Measurements from ENCODE around the gene TNS1. TPM values are rescaled to one million over a fixed set of nuclear protein-coding genes. Genes with fewer than 3 reads are reported as not detected.
A peak's percentile ranks its signal among the peaks of the same experiment; 100 is the strongest.

The TNS1 gene
- total and polyA plus RNA-seq, 2 donors = 8.3 to 21.3 TPM

GRCh38 chr2:217802876-217803652 lies 199.7 kb downstream of the TNS1 start:
- Histone ChIP-seq H3K27me3 (ENCODE audit: control insufficient read depth in 2 of 2, insufficient read depth in 1 of 2, low read length in 1 of 2) (no peaks in the 10 kb centered on the region), H3K36me3 (ENCODE audit: control insufficient read depth in 2 of 2, insufficient read depth in 2 of 2, low read length in 1 of 2) (no peaks in the 10 kb centered on the region), H3K27ac (ENCODE audit: low read depth in 1 of 2, low read length in 1 of 2) (no peak overlapping the region), H3K9me3 (ENCODE audit: control insufficient read depth in 2 of 2, insufficient read depth in 1 of 2, low read length in 1 of 2) (no peaks in the 10 kb centered on the region), H3K4me3 (ENCODE audit: low read length in 2 of 2) (no peak overlapping the region), H3K4me1 (ENCODE audit: control insufficient read depth in 2 of 2, insufficient read depth in 2 of 2, low read length in 2 of 2) (no peaks in the 10 kb centered on the region)
- no peak for DNase-seq (ENCODE audit: low read depth in 6 of 9, low spot score in 9 of 9)
- 94% methylated on average over 7 of the region's 7 CpGs for WGBS

DNA sequence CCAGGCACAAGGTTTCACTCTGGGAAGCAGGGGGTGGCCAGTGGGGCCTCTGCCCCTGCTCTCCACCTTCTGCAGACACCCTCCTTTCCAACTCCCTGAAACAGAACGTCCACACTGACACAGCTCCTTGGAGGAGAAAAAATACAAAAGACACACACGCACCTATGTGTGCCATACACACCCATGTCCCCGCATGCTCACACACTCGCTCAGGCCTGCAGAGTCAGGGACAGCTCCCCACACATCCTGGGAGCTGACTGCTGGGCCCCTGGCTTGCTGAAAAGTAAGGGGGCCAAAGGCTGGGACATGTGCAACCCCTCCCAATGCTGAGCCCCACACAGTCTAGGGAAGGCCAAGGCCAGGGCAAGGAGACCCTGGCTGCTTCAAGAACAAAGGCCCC lies 200.5 kb downstream of the TNS1 start:
- 94% methylated on average over 4 of the region's 4 CpGs for WGBS
- Histone ChIP-seq H3K4me1 (ENCODE audit: control insufficient read depth in 2 of 2, insufficient read depth in 2 of 2, low read length in 2 of 2) (no peaks in the 10 kb centered on the region), H3K4me3 (ENCODE audit: low read length in 2 of 2) (no peak overlapping the region), H3K9me3 (ENCODE audit: control insufficient read depth in 2 of 2, insufficient read depth in 1 of 2, low read length in 1 of 2) (no peaks in the 10 kb centered on the region), H3K27me3 (ENCODE audit: control insufficient read depth in 2 of 2, insufficient read depth in 1 of 2, low read length in 1 of 2) (no peaks in the 10 kb centered on the region), H3K27ac (ENCODE audit: low read depth in 1 of 2, low read length in 1 of 2) (no peak overlapping the region), H3K36me3 (ENCODE audit: control insufficient read depth in 2 of 2, insufficient read depth in 2 of 2, low read length in 1 of 2) (no peaks in the 10 kb centered on the region)
- DNase-seq (ENCODE audit: low read depth in 6 of 9, low spot score in 9 of 9) = no peak

DNA sequence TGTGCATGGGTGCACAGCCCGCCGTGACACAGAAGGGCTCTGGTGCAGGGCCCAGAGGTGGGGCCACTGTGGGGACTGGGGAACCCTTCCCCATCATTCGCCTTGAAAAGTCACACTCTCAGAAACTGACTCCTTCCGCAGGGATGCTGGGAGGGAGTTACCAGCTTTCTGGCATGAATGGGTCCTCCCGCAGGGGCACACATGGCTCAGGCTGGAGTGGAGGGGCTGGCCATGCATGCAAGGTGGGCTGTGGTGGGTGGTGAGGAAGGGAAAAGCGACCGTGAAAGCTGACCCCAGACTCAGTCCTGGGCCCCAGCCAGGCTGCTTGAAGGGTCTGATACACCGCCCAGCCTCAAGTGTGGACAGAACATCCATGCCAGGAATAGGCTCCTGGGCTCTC lies 201.1 kb downstream of the TNS1 start:
- H3K9me3 ChIP-seq (ENCODE audit: control insufficient read depth in 2 of 2, insufficient read depth in 1 of 2, low read length in 1 of 2) = no peaks in the 10 kb centered on the region
- no peak for DNase-seq (ENCODE audit: low read depth in 6 of 9, low spot score in 9 of 9)
- H3K4me1 ChIP-seq (ENCODE audit: control insufficient read depth in 2 of 2, insufficient read depth in 2 of 2, low read length in 2 of 2) = no peaks in the 10 kb centered on the region
- no peak overlapping the region for H3K4me3 ChIP-seq (ENCODE audit: low read length in 2 of 2)
- H3K27ac ChIP-seq (ENCODE audit: low read depth in 1 of 2, low read length in 1 of 2) = no peak overlapping the region
- H3K27me3 ChIP-seq (ENCODE audit: control insufficient read depth in 2 of 2, insufficient read depth in 1 of 2, low read length in 1 of 2) = no peaks in the 10 kb centered on the region
- WGBS = 95% methylated on average over 8 of the region's 8 CpGs
- no peaks in the 10 kb centered on the region for H3K36me3 ChIP-seq (ENCODE audit: control insufficient read depth in 2 of 2, insufficient read depth in 2 of 2, low read length in 1 of 2)

DNA sequence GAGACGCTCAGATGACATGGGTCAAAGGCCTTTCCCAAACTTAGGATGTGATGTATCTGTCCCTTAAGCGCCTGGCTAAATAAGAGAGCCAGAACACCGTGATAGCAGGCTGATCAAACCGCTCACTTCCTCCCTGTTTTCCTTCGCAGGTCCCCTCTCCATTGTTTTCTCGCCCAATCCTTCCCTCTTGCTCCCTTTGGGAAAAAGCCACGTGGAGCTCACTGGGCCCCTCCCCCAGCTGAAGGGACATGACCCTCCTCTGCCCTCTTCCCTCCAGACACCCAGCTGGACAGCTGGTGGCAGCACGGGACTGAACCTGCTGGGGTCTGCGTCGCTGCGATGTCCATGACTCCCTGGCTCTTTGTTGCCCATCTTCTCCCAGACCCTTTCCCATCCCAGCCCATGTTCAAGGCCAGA lies 201.7 kb downstream of the TNS1 start:
- WGBS = 93% methylated on average over 11 of the region's 11 CpGs
- DNase-seq (ENCODE audit: low read depth in 6 of 9, low spot score in 9 of 9) = no peak
- H3K27me3 ChIP-seq (ENCODE audit: control insufficient read depth in 2 of 2, insufficient read depth in 1 of 2, low read length in 1 of 2) = no peaks in the 10 kb centered on the region
- H3K4me1 ChIP-seq (ENCODE audit: control insufficient read depth in 2 of 2, insufficient read depth in 2 of 2, low read length in 2 of 2) = no peaks in the 10 kb centered on the region
- no peak overlapping the region for H3K4me3 ChIP-seq (ENCODE audit: low read length in 2 of 2)
- H3K36me3 ChIP-seq (ENCODE audit: control insufficient read depth in 2 of 2, insufficient read depth in 2 of 2, low read length in 1 of 2) = no peaks in the 10 kb centered on the region
- H3K27ac ChIP-seq (ENCODE audit: low read depth in 1 of 2, low read length in 1 of 2) = no peak overlapping the region
- H3K9me3 ChIP-seq (ENCODE audit: control insufficient read depth in 2 of 2, insufficient read depth in 1 of 2, low read length in 1 of 2) = no peaks in the 10 kb centered on the region

DNA sequence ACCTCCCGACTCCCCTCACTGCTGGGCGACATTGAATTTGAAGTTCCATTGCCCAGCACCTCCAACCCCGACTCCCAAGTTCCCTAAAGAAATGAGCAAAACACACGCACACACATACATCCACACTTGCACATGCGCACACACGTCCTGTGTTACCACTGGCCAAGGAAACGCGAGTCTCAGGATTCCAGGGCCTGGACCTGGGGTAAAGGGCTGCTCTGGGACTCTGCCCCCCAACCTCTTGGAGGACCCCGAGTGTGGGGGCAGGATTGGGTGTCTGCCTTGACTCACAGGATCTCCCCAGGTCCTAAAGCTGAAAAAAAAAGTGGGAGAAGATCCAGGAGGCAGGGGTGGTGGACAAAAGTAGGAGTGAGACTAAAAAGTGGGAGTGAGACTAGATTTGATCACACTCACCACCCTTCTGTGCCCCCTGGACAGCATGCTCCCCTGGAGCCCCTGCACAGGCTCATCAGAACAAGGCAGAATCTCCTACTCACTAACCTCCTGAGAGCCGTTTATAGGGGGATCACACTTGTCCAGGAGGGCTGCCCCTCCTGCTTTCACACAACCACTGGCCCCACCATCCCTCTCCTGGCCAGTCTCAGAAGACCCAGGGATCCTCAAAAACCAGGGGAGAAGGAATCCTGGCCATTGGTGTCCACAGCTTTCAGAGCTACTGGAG lies 202.2 kb downstream of the TNS1 start:
- Histone ChIP-seq H3K36me3 (ENCODE audit: control insufficient read depth in 2 of 2, insufficient read depth in 2 of 2, low read length in 1 of 2) (no peaks in the 10 kb centered on the region), H3K27me3 (ENCODE audit: control insufficient read depth in 2 of 2, insufficient read depth in 1 of 2, low read length in 1 of 2) (no peaks in the 10 kb centered on the region), H3K4me1 (ENCODE audit: control insufficient read depth in 2 of 2, insufficient read depth in 2 of 2, low read length in 2 of 2) (no peaks in the 10 kb centered on the region), H3K4me3 (ENCODE audit: low read length in 2 of 2) (no peak overlapping the region), H3K27ac (ENCODE audit: low read depth in 1 of 2, low read length in 1 of 2) (no peak overlapping the region), H3K9me3 (ENCODE audit: control insufficient read depth in 2 of 2, insufficient read depth in 1 of 2, low read length in 1 of 2) (no peaks in the 10 kb centered on the region)
- WGBS = 94% methylated on average over 10 of the region's 10 CpGs
- no peak for DNase-seq (ENCODE audit: low read depth in 6 of 9, low spot score in 9 of 9)

DNA sequence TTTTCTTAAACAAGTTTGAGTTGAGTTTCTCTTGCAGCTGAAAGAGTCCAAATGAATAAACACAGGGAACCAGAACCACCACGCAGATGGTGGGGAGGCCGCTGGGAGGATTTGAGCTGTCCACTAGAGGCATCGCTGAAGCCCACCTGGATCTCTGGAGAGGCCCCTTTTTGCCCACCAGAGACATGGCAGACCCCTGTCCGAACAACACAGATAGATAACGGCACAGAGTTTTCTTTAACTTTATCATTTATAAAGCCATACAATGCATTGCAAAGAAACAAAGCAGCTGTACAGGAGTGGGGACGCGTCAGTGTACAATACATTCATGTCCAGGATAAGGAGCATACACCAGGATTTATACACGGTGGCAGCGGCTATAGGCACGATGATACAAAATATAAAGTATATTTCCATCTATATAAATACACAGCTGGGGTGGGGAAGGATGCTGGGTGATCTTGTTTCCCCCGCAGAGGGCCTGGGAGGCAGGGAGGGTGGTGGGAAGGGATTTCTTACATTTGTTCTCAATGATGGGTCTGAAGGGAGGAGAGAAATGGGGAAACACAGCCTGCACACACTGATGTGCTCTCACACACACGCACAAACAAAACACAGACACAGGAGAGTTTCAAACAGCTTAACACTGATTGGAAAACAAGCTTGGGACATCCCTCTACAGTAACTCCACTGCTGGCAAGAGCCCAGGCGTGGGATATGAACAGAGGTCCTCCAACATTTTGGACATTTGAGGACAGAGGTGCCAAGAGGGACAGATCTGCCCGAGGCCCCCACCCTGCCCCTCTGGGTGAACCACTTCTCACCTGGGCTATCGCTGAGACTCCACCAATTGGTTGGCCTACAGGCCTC lies 203.0 kb downstream of the TNS1 start:
- no peaks in the 10 kb centered on the region for H3K27me3 ChIP-seq (ENCODE audit: control insufficient read depth in 2 of 2, insufficient read depth in 1 of 2, low read length in 1 of 2)
- H3K4me3 ChIP-seq (ENCODE audit: low read length in 2 of 2) = no peak overlapping the region
- H3K27ac ChIP-seq (ENCODE audit: low read depth in 1 of 2, low read length in 1 of 2) = no peak overlapping the region
- DNase-seq (ENCODE audit: low read depth in 6 of 9, low spot score in 9 of 9) = no peak
- no peaks in the 10 kb centered on the region for H3K4me1 ChIP-seq (ENCODE audit: control insufficient read depth in 2 of 2, insufficient read depth in 2 of 2, low read length in 2 of 2)
- H3K36me3 ChIP-seq (ENCODE audit: control insufficient read depth in 2 of 2, insufficient read depth in 2 of 2, low read length in 1 of 2) = no peaks in the 10 kb centered on the region
- no peaks in the 10 kb centered on the region for H3K9me3 ChIP-seq (ENCODE audit: control insufficient read depth in 2 of 2, insufficient read depth in 1 of 2, low read length in 1 of 2)
- WGBS = 96% methylated on average over 15 of the region's 15 CpGs

- no peaks in the 10 kb centered on the region for H3K36me3 ChIP-seq (ENCODE audit: control insufficient read depth in 2 of 2, insufficient read depth in 2 of 2, low read length in 1 of 2)
- H3K9me3 ChIP-seq (ENCODE audit: control insufficient read depth in 2 of 2, insufficient read depth in 1 of 2, low read length in 1 of 2) = no peaks in the 10 kb centered on the region
- H3K4me3 ChIP-seq (ENCODE audit: low read length in 2 of 2) = no peak overlapping the region
- H3K4me1 ChIP-seq (ENCODE audit: control insufficient read depth in 2 of 2, insufficient read depth in 2 of 2, low read length in 2 of 2) = no peaks in the 10 kb centered on the region
- DNase-seq (ENCODE audit: low read depth in 6 of 9, low spot score in 9 of 9) = peak in 1 of 9 donors; percentile 19
- WGBS = 46% methylated on average over 14 of the region's 14 CpGs
- no peaks in the 10 kb centered on the region for H3K27me3 ChIP-seq (ENCODE audit: control insufficient read depth in 2 of 2, insufficient read depth in 1 of 2, low read length in 1 of 2)
- H3K27ac ChIP-seq (ENCODE audit: low read depth in 1 of 2, low read length in 1 of 2) = no peak overlapping the region
These were observed 203.8 kb downstream of the TNS1 start for GRCh38 chr2:217798743-217799562.

DNA sequence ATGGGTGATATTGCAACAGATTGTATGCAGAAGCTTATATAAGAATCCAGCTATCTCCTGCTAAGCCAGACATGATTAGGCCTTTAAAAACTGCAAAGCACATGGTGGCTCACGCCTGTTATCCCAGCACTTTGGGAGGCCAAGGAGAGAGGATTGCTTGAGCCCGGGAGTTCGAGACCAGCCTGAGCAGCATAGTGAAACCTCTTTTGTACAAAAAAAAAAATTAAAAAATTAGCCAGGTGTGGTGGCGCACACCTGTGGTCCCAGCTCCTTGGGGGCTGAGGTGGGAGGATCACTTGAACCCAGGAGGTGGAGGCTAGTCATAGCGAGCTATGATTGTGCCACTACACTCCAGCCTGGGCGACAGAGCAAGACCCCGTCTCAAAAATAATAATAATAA lies 204.6 kb downstream of the TNS1 start:
- no peaks in the 10 kb centered on the region for H3K36me3 ChIP-seq (ENCODE audit: control insufficient read depth in 2 of 2, insufficient read depth in 2 of 2, low read length in 1 of 2)
- H3K27ac ChIP-seq (ENCODE audit: low read depth in 1 of 2, low read length in 1 of 2) = no peak overlapping the region
- WGBS = over 99% methylated on average over 7 of the region's 7 CpGs
- no peak for DNase-seq (ENCODE audit: low read depth in 6 of 9, low spot score in 9 of 9)
- H3K4me1 ChIP-seq (ENCODE audit: control insufficient read depth in 2 of 2, insufficient read depth in 2 of 2, low read length in 2 of 2) = no peaks in the 10 kb centered on the region
- H3K4me3 ChIP-seq (ENCODE audit: low read length in 2 of 2) = no peak overlapping the region
- H3K9me3 ChIP-seq (ENCODE audit: control insufficient read depth in 2 of 2, insufficient read depth in 1 of 2, low read length in 1 of 2) = no peaks in the 10 kb centered on the region
- no peaks in the 10 kb centered on the region for H3K27me3 ChIP-seq (ENCODE audit: control insufficient read depth in 2 of 2, insufficient read depth in 1 of 2, low read length in 1 of 2)

Measured in thymus (tissue), 11 donors.